Caco-2 (cell line): ENCODE results near the gene KLHDC8A. TPM values are rescaled to one million over a fixed set of nuclear protein-coding genes. Genes with fewer than 3 reads are reported as not detected.
A peak's percentile ranks its signal among the peaks of the same experiment; 100 is the strongest.

Source experiments
- BruUV-seq: library from RNA; stranded (reverse); fragments of 400-500 nt; replicated peaks from 2 replicates; lab custom pipeline; 2021; lab: Mats Ljungman, UMichigan
- CTCF ChIA-PET: fragments of 300-600 bp; sonication (Branson Sonifier 250); formaldehyde crosslinking; loops from one replicate; lab custom pipeline; 2022; ENCODE audit warnings: antibody characterized with exemption; lab: Charles Lee
- POLR2A ChIA-PET: fragments of 300-600 bp; sonication (Branson Sonifier 250); formaldehyde crosslinking; loops from one replicate; lab custom pipeline; 2022; ENCODE audit warnings: antibody characterized with exemption; lab: Charles Lee
- DNase-seq, 2 experiments: peaks; one replicate each; pipeline versions ENCODE4 v3.0.0 to v3.0.0-alpha.2; 2020 to 2022
- H3K27me3 ChIP-seq: replicated peaks from 2 replicates; pipeline ENCODE4 v1.6.0; 2011; ENCODE audit warnings: low read length; ENCODE audit not compliant: control insufficient read depth, insufficient read depth
- H3K36me3 ChIP-seq: 2 replicates; pipeline ENCODE4 v1.5.1; 2011; ENCODE audit warnings: low read length; ENCODE audit not compliant: control insufficient read depth, insufficient read depth
- H3K4me1 ChIP-seq: fragments of 250-450 bp; sonication (Bioruptor Pico); 2 replicates; pipeline ENCODE4 v1.5.1; 2020; ENCODE audit warnings: mild to moderate bottlenecking
- H3K4me3 ChIP-seq: 2 replicates; pipeline ENCODE4 v1.5.1; 2011; ENCODE audit warnings: low read depth, mild to moderate bottlenecking, control low read depth, low read length
- H3K9me3 ChIP-seq: fragments of 250-450 bp; sonication (Bioruptor Pico); 2 replicates; pipeline ENCODE4 v1.5.1; 2020; ENCODE audit warnings: mild to moderate bottlenecking, moderate library complexity
- H3K27ac Mint-ChIP-seq: one replicate; pipeline ENCODE4 v1.8.0; 2022; ENCODE audit warnings: mixed read lengths; ENCODE audit not compliant: unreplicated experiment
- H3K27me3 Mint-ChIP-seq: one replicate; pipeline ENCODE4 v1.8.0; 2022; ENCODE audit warnings: mixed read lengths; ENCODE audit not compliant: insufficient read depth, unreplicated experiment
- H3K36me3 Mint-ChIP-seq: one replicate; pipeline ENCODE4 v1.8.0; 2022; ENCODE audit warnings: mild to moderate bottlenecking, mixed read lengths; ENCODE audit not compliant: insufficient read depth, unreplicated experiment
- H3K4me1 Mint-ChIP-seq: one replicate; pipeline ENCODE4 v1.8.0; 2022; ENCODE audit warnings: low read depth, mixed read lengths; ENCODE audit not compliant: unreplicated experiment
- H3K4me3 Mint-ChIP-seq: one replicate; pipeline ENCODE4 v1.8.0; 2022; ENCODE audit warnings: mild to moderate bottlenecking, moderate library complexity, mixed read lengths; ENCODE audit not compliant: unreplicated experiment
- H3K9me3 Mint-ChIP-seq: one replicate; pipeline ENCODE4 v1.8.0; 2022; ENCODE audit warnings: mixed read lengths; ENCODE audit not compliant: unreplicated experiment
- CTCF ChIP-seq, 2 experiments: fragments of 200-600 bp in 1 of 2; IDR thresholded peaks; 1 replicate in 1 of 2; 2 replicates in 1 of 2; pipeline versions ENCODE4 v1.5.1 to v1.8.0; 2011 to 2022; ENCODE audit warnings: antibody characterized with exemption in 1 of 2, control low read depth in 1 of 2, inconsistent platforms in 1 of 2, low read depth in 1 of 2, low read length in 1 of 2, mild to moderate bottlenecking in 1 of 2, moderate library complexity in 1 of 2; ENCODE audit not compliant: insufficient read depth in 1 of 2, severe bottlenecking in 1 of 2, unreplicated experiment in 1 of 2
- intact Hi-C: fragments of 100-400 bp; cut with micrococcal nuclease; formaldehyde crosslinking; loops from one replicate; pipeline ENCODE4 v1.10.0; 2022; ENCODE audit not compliant: unreplicated experiment
- total RNA-seq: library from RNA; stranded (reverse); gene quantifications from 2 replicates; pipeline ENCODE4 v1.2.3, GENCODE V29; 2022

Gene KLHDC8A
- total RNA-seq, 1 experiment from 2014 or later = not detected

DNA sequence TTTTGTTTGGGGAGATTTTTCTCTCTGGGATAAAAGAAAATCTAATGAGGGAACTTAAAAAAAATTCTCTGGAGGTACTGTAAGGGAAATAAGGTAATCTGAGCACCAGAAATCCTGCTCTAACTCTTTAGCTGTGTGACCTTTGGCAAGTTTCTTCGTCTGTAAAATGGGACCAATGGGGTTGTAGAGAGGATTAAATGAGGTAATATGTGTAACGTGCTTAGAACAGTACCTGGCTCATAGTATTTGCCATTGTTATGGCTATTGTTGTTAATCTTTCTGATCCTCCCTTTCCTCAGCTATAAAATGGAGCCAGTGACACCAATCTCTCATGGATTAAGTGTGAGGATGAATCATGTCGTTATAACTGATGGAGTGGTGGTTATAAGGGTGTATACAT is 845 bp upstream of the KLHDC8A start:
- intact Hi-C loops = no loop called here
- DNase-seq = no peak
- peaks cover 6% of the 10 kb centered on the region for H3K4me1 Mint-ChIP-seq
- Histone ChIP-seq H3K4me1 (peaks cover 4% of the 10 kb centered on the region; the same call in 1 of the 2 replicates), H3K27me3 (no peaks in the 10 kb centered on the region), H3K9me3 (no peaks in the 10 kb centered on the region), H3K4me3 (no peak overlapping the region), H3K36me3 (no peaks in the 10 kb centered on the region)
- no peak overlapping the region for H3K4me3 Mint-ChIP-seq
- ChIA-PET CTCF (no interaction called here), POLR2A (no interaction called here)
- H3K27me3 Mint-ChIP-seq = peaks cover 27% of the 10 kb centered on the region
- BruUV-seq = no TSS peak
- H3K9me3 Mint-ChIP-seq = no peaks in the 10 kb centered on the region
- no peak overlapping the region for H3K27ac Mint-ChIP-seq
- no peaks in the 10 kb centered on the region for H3K36me3 Mint-ChIP-seq
- TF ChIP-seq CTCF (IDR thresholded peaks at IDR 0.05; ENCODE audit: insufficient read depth in 1 of 2, low read depth in 1 of 2, low read length in 1 of 2, severe bottlenecking in 1 of 2, unreplicated experiment in 1 of 2) = no peak

GRCh38 chr1:205355075-205355453 is 1.7 kb downstream of the KLHDC8A start:
- Histone ChIP-seq H3K27me3 (no peaks in the 10 kb centered on the region), H3K4me3 (no peak overlapping the region), H3K4me1 (peaks cover 4% of the 10 kb centered on the region; the same call in 1 of the 2 replicates), H3K36me3 (no peaks in the 10 kb centered on the region), H3K9me3 (no peaks in the 10 kb centered on the region)
- Mint-ChIP-seq H3K27me3 (peaks cover 14% of the 10 kb centered on the region), H3K4me3 (no peak overlapping the region), H3K4me1 (peaks cover 6% of the 10 kb centered on the region), H3K27ac (no peak overlapping the region), H3K9me3 (no peaks in the 10 kb centered on the region), H3K36me3 (no peaks in the 10 kb centered on the region)
- intact Hi-C loops = loop anchor here (1.0 kb wide), 1 partner anchor 169 kb away; no protein-coding TSS in a partner anchor
- no peak for DNase-seq
- ChIA-PET POLR2A (no interaction called here), CTCF (interaction anchor here (0.6 to 2.8 kb wide), 5 partner anchors 42 to 170 kb away, joined by 3 to 90 read pairs (median 5); no protein-coding TSS in a partner anchor)
- TF ChIP-seq CTCF (IDR thresholded peaks at IDR 0.05; ENCODE audit: insufficient read depth in 1 of 2, low read depth in 1 of 2, low read length in 1 of 2, severe bottlenecking in 1 of 2, unreplicated experiment in 1 of 2) = no peak
- no TSS peak for BruUV-seq

DNA sequence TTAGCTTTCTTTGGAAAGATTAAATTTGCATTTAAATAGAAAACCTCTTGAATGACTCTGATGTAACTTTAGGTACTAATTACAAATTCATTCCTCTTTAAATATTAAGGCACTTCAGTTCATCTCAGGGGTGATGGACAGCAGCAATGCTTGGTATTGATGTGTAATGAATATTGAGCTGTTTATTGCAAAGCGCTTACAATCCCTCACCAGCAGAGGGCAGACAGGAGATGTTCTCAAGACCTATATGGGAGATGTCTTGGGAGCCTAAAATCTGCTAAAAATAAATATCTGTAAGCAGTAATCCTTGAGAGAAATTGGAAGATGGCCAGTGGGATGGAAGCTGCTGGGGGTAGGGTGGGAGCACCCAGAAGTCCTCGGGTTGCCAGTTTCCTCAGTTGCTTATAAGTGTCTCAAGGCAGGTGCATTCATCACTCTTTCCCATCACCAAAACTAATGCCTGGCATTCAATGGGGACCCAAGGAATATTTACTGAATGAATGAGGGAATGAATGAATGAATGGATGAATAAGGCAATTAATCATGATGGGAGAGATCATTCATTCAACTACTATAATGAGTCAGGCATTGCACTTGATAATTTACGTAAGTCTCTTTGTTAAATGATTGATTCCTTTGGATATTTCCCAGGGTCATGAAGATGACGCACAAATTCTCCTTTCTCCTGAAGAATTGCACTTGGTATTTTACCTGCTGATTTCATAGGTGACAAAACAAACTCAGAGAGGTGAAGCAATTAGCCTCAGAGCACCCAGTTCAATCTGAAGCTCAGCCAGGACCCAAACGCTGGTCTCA is 2.3 kb downstream of the KLHDC8A start:
- no peaks in the 10 kb centered on the region for H3K36me3 Mint-ChIP-seq
- peaks cover 6% of the 10 kb centered on the region for H3K4me1 Mint-ChIP-seq
- H3K27me3 Mint-ChIP-seq = peaks cover 12% of the 10 kb centered on the region
- no peak overlapping the region for H3K27ac Mint-ChIP-seq
- TF ChIP-seq CTCF (IDR thresholded peaks at IDR 0.05; ENCODE audit: insufficient read depth in 1 of 2, low read depth in 1 of 2, low read length in 1 of 2, severe bottlenecking in 1 of 2, unreplicated experiment in 1 of 2) = peak; percentile 80 to 85
- BruUV-seq = no TSS peak
- Histone ChIP-seq H3K9me3 (no peaks in the 10 kb centered on the region), H3K4me3 (no peak overlapping the region), H3K27me3 (no peaks in the 10 kb centered on the region), H3K36me3 (no peaks in the 10 kb centered on the region), H3K4me1 (peaks cover 4% of the 10 kb centered on the region; the same call in 1 of the 2 replicates)
- no peaks in the 10 kb centered on the region for H3K9me3 Mint-ChIP-seq
- ChIA-PET CTCF (interaction anchor here (0.5 to 2.8 kb wide), 37 partner anchors 9 to 1258 kb away, joined by 3 to 90 read pairs (median 4); no protein-coding TSS in a partner anchor), POLR2A (interaction anchor here (0.6 kb wide), 1 partner anchor 81 kb away, joined by 3 read pairs; no protein-coding TSS in a partner anchor)
- H3K4me3 Mint-ChIP-seq = no peak overlapping the region
- intact Hi-C loops = loop anchor here (1.0 kb wide), 2 partner anchors 131 to 170 kb away; no protein-coding TSS in a partner anchor
- DNase-seq = peak; percentile 57 to 63
